Fibroblast of lung (primary cell): Measurements from ENCODE around the gene MACF1. TPM values are rescaled to one million over a fixed set of nuclear protein-coding genes. Genes with fewer than 3 reads are reported as not detected.

Source experiments
- DNase-seq, 2 donors: peaks; one replicate each; pipeline versions ENCODE4 v3.0.0 to v3.0.0-alpha.2; 2010; ENCODE audit warnings: low read depth in 2 of 2
- H2AFZ ChIP-seq: 2 replicates; pipeline ENCODE4 v1.5.1; 2012; ENCODE audit warnings: low read length, control low read depth, inconsistent platforms
- H3K27ac ChIP-seq: 2 replicates; pipeline ENCODE4 v1.5.1; 2011; ENCODE audit warnings: low read length, control low read depth; ENCODE audit not compliant: insufficient read depth
- H3K27me3 ChIP-seq: 2 replicates; pipeline ENCODE4 v1.5.1; 2011; ENCODE audit warnings: mild to moderate bottlenecking, low read length; ENCODE audit not compliant: control insufficient read depth, insufficient read depth
- H3K36me3 ChIP-seq: 2 replicates; pipeline ENCODE4 v1.5.1; 2011; ENCODE audit warnings: low read length; ENCODE audit not compliant: control insufficient read depth, insufficient read depth
- H3K4me1 ChIP-seq: 2 replicates; pipeline ENCODE4 v1.5.1; 2011; ENCODE audit warnings: low read length; ENCODE audit not compliant: control insufficient read depth, insufficient read depth; ENCODE audit errors: extremely low read depth
- H3K4me2 ChIP-seq: 2 replicates; pipeline ENCODE4 v1.5.1; 2011; ENCODE audit warnings: low read length, control low read depth; ENCODE audit not compliant: insufficient read depth; ENCODE audit errors: extremely low read depth
- H3K4me3 ChIP-seq, 4 experiments: fragments of 200-600 bp in 1 of 4; sonication (generic) in 1 of 4; replicated peaks in 1 of 4; 2 replicates each; pipeline ENCODE4 v1.5.1; 2011 to 2016; ENCODE audit warnings: low read length in 4 of 4, low read depth in 3 of 4, mild to moderate bottlenecking in 3 of 4, control low read depth in 2 of 4, inconsistent platforms in 1 of 4, mixed read lengths in 1 of 4; ENCODE audit not compliant: insufficient read depth in 1 of 4; ENCODE audit errors: control extremely low read depth in 1 of 4
- H3K79me2 ChIP-seq: 2 replicates; pipeline ENCODE4 v1.5.1; 2012; ENCODE audit warnings: mild to moderate bottlenecking, low read length, inconsistent platforms; ENCODE audit not compliant: control insufficient read depth, insufficient read depth
- H3K9ac ChIP-seq: 2 replicates; pipeline ENCODE4 v1.5.1; 2011; ENCODE audit warnings: mild to moderate bottlenecking, low read length, control low read depth; ENCODE audit not compliant: insufficient read depth
- H3K9me3 ChIP-seq: 2 replicates; pipeline ENCODE4 v1.5.1; 2012; ENCODE audit warnings: low read depth, low read length; ENCODE audit not compliant: control insufficient read depth, insufficient read depth
- H4K20me1 ChIP-seq: 2 replicates; pipeline ENCODE4 v1.5.1; 2011; ENCODE audit warnings: low read length; ENCODE audit not compliant: control insufficient read depth, insufficient read depth; ENCODE audit errors: extremely low read depth
- EZH2 ChIP-seq: IDR thresholded peaks from 2 replicates; pipeline ENCODE4 v1.5.1; 2012; ENCODE audit warnings: low read length, control low read depth, mild to moderate bottlenecking; ENCODE audit errors: missing control alignments
- polyA plus RNA-seq, 2 donors: library from polyadenylated mRNA; depleted of rRNA in 1 of 2; stranded (reverse) in 1 of 2; unstranded in 1 of 2; fragments of >200 nt; gene quantifications; 2 replicates each; pipeline ENCODE4 v1.2.1, GENCODE V29; 2011 to 2012; ENCODE audit warnings: missing spikeins in 1 of 2
- total RNA-seq: library from RNA; depleted of rRNA; stranded (reverse); fragments of >200 nt; gene quantifications from 2 replicates; pipeline ENCODE4 v1.2.1, GENCODE V29; 2014
- TF ChIP-seq, protein P1 (sequence below), 2 donors: IDR thresholded peaks in 1 of 2; conservative IDR thresholded peaks in 1 of 2; 1 replicate in 1 of 2; 2 replicates in 1 of 2; pipeline ENCODE4 v1.5.1; 2011 to 2012; ENCODE audit warnings: low read length in 2 of 2, control low read depth in 1 of 2, inconsistent platforms in 1 of 2, low read depth in 1 of 2, mild to moderate bottlenecking in 1 of 2

The MACF1 gene
- total and polyA plus RNA-seq, 2 donors (not counting 1 experiment from before 2014, with no cell fraction given) = 178 to 414 TPM

DNA sequence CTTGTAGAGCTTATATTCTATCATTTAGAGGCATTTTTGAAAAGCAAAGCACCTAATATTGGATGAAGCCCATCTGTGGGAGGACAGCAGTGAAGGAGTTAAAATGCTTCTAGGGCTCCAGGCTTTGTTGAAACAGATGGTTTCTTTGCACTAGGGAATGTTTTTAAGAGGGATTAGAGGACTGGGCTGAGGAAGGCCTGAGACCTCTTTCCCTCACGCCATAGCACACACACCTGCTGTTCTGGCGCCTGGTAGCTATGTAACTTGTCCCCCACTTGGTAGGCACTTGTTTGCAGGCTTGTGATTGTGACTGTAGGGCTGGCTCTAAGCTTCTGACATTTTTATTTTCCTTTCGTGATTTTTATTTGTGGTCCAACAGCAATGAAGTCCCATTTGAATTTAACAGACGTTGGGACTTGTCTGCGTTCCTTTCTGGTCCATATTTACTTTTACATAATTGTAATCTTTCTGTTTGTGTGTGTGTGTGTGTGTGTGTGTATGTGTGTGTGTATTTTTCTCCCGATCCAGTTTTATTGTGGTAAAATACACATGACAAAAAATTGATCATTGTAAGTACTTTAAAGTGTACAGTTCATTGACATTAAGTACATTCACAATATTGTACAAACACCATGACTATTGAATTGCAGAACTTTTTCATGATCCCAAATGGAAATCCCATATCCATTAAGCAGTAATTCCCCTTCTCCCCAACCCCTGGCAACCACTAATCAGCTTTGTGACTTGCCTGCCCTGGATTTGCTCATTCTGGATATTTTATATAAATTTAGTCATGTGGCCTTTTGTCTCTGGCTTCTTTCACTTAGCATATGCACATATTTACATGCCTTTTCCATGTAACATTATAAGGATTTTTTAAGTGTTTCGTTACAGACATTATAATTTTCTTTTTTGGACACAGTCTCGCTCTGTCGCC is 33.5 kb upstream of the MACF1 start:
- Histone ChIP-seq H3K9ac (no peak overlapping the region), H3K4me1 (peaks cover 24% of the 10 kb centered on the region), H3K9me3 (no peaks in the 10 kb centered on the region), H3K79me2 (peaks cover 78% of the 10 kb centered on the region), H4K20me1 (no peaks in the 10 kb centered on the region), H2AFZ (no peak overlapping the region), H3K4me3 (no peak overlapping the region), H3K4me2 (no peak overlapping the region), H3K36me3 (no peaks in the 10 kb centered on the region), H3K27ac (no peak overlapping the region), H3K27me3 (no peaks in the 10 kb centered on the region)
- DNase-seq = no peak
- TF ChIP-seq, protein P1, sequence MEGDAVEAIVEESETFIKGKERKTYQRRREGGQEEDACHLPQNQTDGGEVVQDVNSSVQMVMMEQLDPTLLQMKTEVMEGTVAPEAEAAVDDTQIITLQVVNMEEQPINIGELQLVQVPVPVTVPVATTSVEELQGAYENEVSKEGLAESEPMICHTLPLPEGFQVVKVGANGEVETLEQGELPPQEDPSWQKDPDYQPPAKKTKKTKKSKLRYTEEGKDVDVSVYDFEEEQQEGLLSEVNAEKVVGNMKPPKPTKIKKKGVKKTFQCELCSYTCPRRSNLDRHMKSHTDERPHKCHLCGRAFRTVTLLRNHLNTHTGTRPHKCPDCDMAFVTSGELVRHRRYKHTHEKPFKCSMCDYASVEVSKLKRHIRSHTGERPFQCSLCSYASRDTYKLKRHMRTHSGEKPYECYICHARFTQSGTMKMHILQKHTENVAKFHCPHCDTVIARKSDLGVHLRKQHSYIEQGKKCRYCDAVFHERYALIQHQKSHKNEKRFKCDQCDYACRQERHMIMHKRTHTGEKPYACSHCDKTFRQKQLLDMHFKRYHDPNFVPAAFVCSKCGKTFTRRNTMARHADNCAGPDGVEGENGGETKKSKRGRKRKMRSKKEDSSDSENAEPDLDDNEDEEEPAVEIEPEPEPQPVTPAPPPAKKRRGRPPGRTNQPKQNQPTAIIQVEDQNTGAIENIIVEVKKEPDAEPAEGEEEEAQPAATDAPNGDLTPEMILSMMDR (conservative IDR thresholded peaks at IDR 0.05 in 1 of 2, IDR thresholded peaks at IDR 0.05 in 1 of 2; ENCODE audit: low read depth in 1 of 2, low read length in 2 of 2) = no peak
- no peak for TF ChIP-seq EZH2

DNA sequence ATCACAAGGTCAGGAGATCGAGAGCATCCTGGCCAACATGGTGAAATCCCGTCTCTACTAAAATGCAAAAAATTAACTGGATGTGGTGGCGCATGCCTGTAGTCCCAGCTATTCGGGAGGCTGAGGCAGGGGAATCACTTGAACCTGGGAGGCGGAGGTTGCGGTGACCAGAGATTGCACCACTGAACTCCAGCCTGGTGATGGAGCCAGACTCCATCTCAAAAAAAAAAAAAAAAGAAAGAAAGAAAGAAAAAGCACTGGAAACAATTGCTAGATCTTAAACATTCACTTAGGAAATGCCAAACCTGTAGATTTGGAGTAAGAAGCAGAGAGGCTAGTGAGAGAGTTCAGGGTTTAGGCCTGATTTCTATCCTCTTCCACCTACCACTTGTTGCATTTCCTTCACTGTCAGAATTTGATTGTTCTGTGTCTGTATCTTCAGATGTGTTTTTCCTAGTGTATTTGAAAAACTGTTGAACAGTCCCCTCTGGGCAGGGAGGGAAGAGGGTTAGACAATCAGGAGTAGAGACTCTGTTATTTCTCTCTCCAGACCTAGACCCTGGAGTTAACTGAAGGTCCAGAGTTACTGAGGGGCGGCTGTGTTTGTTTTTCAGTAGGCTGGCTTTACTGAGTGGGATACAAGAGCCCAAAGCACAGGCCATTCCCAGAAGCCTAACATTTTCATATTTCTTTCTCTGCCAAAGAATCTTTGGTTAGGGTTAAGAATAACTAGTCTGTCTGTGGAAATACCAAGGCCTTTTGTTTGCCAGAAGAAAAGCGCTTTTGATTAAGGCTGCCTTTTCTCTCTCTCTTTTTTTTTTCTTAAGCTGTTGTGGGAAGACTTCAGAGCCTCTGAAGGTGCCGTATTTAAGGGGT is 31.1 kb upstream of the MACF1 start:
- Histone ChIP-seq H3K27me3 (no peaks in the 10 kb centered on the region), H3K4me3 (no peak overlapping the region), H3K9me3 (no peaks in the 10 kb centered on the region), H3K9ac (peak overlapping the region; percentile 27), H3K36me3 (no peaks in the 10 kb centered on the region), H4K20me1 (no peaks in the 10 kb centered on the region), H3K27ac (peak overlapping the region; percentile 58), H3K79me2 (peaks cover 81% of the 10 kb centered on the region), H3K4me1 (peaks cover 32% of the 10 kb centered on the region), H2AFZ (no peak overlapping the region), H3K4me2 (peak overlapping the region; percentile 11)
- TF ChIP-seq EZH2 = no peak
- TF ChIP-seq, protein P1 (conservative IDR thresholded peaks at IDR 0.05 in 1 of 2, IDR thresholded peaks at IDR 0.05 in 1 of 2; ENCODE audit: low read depth in 1 of 2, low read length in 2 of 2) = no peak
- peak in 1 of 2 donors; percentile 70 for DNase-seq

GRCh38 chr1:39173995-39174380 is 30.5 kb upstream of the MACF1 start:
- TF ChIP-seq, protein P1 (conservative IDR thresholded peaks at IDR 0.05 in 1 of 2, IDR thresholded peaks at IDR 0.05 in 1 of 2; ENCODE audit: low read depth in 1 of 2, low read length in 2 of 2) = no peak
- no peak for TF ChIP-seq EZH2
- Histone ChIP-seq H3K9me3 (no peaks in the 10 kb centered on the region), H3K36me3 (no peaks in the 10 kb centered on the region), H3K4me2 (peak overlapping the region; percentile 4), H3K4me3 (no peak overlapping the region), H3K4me1 (peaks cover 32% of the 10 kb centered on the region), H3K27me3 (no peaks in the 10 kb centered on the region), H3K9ac (no peak overlapping the region), H4K20me1 (no peaks in the 10 kb centered on the region), H3K79me2 (peaks cover 75% of the 10 kb centered on the region), H2AFZ (no peak overlapping the region), H3K27ac (peak overlapping the region; percentile 58)
- DNase-seq = no peak
